ENCODE data around the gene PCDH1.

DNA sequence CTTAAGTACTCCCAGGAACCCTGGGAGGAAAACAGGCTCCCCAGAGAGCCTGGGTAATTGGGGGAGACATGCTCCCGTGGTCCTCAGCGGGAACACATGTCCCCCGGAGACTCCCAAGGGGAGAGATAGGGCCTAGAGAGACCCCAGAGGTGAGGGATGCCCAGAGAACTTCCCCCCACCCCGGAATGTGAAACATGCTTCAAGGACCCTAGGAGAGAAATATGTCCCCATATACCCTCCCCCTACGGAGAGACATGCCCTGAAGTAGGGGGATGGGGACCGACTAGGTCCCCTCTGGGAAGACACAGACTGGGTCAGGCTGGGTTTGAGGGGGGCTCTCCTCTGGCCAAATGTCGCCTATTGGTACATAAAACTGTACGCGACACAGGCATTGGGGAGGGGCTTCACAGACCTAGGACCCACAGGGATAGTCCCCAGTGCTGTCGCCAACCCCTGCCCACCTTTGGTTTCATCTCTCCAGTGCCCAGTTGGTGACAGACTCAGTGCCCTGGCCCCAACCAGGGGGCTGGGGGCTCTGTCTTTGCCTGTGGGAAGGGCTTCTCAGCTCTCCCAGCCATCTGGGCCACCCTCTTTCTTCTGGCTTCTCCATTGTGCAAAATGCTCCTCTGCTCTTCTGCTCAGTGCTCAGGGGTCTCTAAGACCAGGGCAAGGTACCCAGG is 26.9 kb downstream of the PCDH1 start:
- TF ChIP-seq, protein P1, sequence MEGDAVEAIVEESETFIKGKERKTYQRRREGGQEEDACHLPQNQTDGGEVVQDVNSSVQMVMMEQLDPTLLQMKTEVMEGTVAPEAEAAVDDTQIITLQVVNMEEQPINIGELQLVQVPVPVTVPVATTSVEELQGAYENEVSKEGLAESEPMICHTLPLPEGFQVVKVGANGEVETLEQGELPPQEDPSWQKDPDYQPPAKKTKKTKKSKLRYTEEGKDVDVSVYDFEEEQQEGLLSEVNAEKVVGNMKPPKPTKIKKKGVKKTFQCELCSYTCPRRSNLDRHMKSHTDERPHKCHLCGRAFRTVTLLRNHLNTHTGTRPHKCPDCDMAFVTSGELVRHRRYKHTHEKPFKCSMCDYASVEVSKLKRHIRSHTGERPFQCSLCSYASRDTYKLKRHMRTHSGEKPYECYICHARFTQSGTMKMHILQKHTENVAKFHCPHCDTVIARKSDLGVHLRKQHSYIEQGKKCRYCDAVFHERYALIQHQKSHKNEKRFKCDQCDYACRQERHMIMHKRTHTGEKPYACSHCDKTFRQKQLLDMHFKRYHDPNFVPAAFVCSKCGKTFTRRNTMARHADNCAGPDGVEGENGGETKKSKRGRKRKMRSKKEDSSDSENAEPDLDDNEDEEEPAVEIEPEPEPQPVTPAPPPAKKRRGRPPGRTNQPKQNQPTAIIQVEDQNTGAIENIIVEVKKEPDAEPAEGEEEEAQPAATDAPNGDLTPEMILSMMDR (IDR thresholded peaks at IDR 0.05; ENCODE audit: low read length): no peak
- no peak for TF ChIP-seq EZH2 (IDR thresholded peaks at IDR 0.05; ENCODE audit: borderline replicate concordance, low read length)

Data from OCI-LY1 (cell line).